Measurements from ENCODE around the gene SPECC1L.
"Not testable (repeated sequence)": the region's sequence is repeated elsewhere in the genome, so short reads cannot be mapped to it uniquely, and the experiment has no call there.

SPECC1L gene

GRCh38 chr22:24290459-24290858 is 19.8 kb downstream of the SPECC1L start:
- peaks cover 6% of the 10 kb centered on the region for H3K4me1 ChIP-seq (ENCODE audit: insufficient read depth, low read length)
- no peaks in the 10 kb centered on the region for H3K36me3 ChIP-seq (ENCODE audit: insufficient read depth, low read depth, low read length)
- H3K4me3 ChIP-seq (ENCODE audit: low read length), result no peak overlapping the region
- H3K27ac ChIP-seq (ENCODE audit: low read length), result no peak overlapping the region
- H3K9me3 ChIP-seq (ENCODE audit: insufficient read depth, low read depth, low read length), result no peaks in the 10 kb centered on the region
- no peaks in the 10 kb centered on the region for H3K27me3 ChIP-seq (ENCODE audit: insufficient read depth, low read length)
- no peak overlapping the region for H3K9ac ChIP-seq (ENCODE audit: low read depth, low read length)

GRCh38 chr22:24291515-24292201 is 21.0 kb downstream of the SPECC1L start:
- Histone ChIP-seq H3K4me1 (ENCODE audit: insufficient read depth, low read length) (peaks cover 4% of the 10 kb centered on the region), H3K9ac (ENCODE audit: low read depth, low read length) (no peak overlapping the region), H3K27me3 (ENCODE audit: insufficient read depth, low read length) (no peaks in the 10 kb centered on the region), H3K4me3 (ENCODE audit: low read length) (no peak overlapping the region), H3K9me3 (ENCODE audit: insufficient read depth, low read depth, low read length) (no peaks in the 10 kb centered on the region), H3K27ac (ENCODE audit: low read length) (no peak overlapping the region), H3K36me3 (ENCODE audit: insufficient read depth, low read depth, low read length) (no peaks in the 10 kb centered on the region)

DNA sequence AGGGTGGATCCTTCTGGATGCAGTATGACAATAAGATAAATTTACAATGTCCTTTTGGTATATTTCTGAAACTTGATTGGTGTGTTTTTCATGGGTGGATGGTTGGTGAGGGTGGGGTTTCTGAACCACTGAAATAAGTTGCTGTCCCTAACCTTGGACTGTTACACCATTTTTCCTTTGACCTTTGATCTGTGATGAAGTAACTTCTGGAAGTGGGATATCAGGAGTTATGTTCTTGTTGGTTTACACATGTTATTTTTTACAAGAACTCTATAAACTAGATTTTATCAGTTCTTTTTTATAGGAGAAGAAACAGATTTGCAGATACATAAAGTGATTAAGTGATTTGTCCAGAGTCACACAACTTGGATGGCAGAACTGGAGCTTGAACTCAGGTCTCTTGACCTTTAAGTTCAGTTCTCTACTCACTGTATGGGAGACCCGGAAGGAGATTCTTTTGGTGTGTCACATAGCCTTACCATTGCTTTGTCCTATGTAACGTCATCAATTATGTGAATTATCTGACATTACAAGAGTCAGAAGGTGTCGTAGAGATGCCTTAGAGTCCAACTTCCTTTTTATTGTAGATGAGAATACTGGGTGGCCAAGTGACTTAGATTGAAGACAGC is 21.7 kb downstream of the SPECC1L start:
- not testable (repeated sequence) for H3K27me3 ChIP-seq (ENCODE audit: insufficient read depth, low read length); H3K9me3 ChIP-seq (ENCODE audit: insufficient read depth, low read depth, low read length); H3K4me1 ChIP-seq (ENCODE audit: insufficient read depth, low read length); H3K36me3 ChIP-seq (ENCODE audit: insufficient read depth, low read depth, low read length); H3K9ac ChIP-seq (ENCODE audit: low read depth, low read length); H3K4me3 ChIP-seq (ENCODE audit: low read length); H3K27ac ChIP-seq (ENCODE audit: low read length)

DNA sequence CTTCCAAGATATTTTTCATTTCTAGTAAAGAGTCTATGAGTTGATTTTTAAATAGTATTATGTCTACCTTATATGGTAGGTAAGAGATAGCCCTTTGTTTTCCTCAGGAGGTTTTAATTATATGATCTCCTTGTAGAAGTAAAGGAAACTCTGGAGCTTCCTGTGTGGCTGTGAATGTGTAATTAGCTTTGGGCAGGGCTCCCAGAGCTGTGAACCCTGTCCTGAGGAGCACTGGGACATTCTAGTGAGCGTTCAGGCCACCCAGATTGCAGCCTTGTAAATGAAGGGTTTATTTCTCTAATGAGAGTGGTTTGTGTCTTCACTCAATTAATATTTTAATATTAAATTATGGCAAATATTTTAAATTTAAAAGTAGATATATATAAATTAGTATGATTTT is 24.3 kb downstream of the SPECC1L start:
- not testable (repeated sequence) for H3K9ac ChIP-seq (ENCODE audit: low read depth, low read length); H3K9me3 ChIP-seq (ENCODE audit: insufficient read depth, low read depth, low read length); H3K4me1 ChIP-seq (ENCODE audit: insufficient read depth, low read length); H3K4me3 ChIP-seq (ENCODE audit: low read length); H3K27me3 ChIP-seq (ENCODE audit: insufficient read depth, low read length); H3K36me3 ChIP-seq (ENCODE audit: insufficient read depth, low read depth, low read length); H3K27ac ChIP-seq (ENCODE audit: low read length)

DNA sequence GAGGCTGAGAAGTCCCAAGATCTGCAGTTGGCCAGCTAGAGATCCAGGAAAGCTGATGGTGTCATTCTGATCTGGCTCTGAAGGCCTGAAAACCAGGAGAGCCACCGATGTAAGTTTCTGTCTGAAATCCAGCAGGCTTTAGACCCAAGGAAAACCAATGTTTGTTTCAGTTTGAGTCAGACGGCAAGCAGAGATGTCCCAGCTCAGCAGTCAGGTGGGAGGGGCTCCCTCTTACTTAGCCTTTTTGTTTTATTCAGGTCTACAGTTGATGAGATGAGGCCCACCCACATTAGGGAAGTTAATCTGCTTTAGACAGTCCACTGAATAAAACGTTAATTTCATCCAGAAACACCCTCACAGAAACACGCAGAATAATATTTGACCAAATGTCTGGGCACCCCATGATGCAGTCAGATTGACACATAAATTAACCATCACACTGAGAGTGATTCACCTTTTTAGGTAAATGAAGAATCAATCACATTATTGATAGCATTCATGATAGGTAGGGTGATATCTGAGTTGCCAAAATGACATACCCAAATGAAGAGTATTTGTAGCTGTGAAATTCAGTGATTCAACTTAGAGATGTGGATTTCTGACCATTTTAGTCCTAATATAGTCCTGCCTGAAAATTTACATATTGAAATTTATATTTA is 28.0 kb downstream of the SPECC1L start:
- not testable (repeated sequence) for H3K4me1 ChIP-seq (ENCODE audit: insufficient read depth, low read length); H3K27ac ChIP-seq (ENCODE audit: low read length); H3K27me3 ChIP-seq (ENCODE audit: insufficient read depth, low read length); H3K9ac ChIP-seq (ENCODE audit: low read depth, low read length); H3K4me3 ChIP-seq (ENCODE audit: low read length); H3K9me3 ChIP-seq (ENCODE audit: insufficient read depth, low read depth, low read length)
- H3K36me3 ChIP-seq (ENCODE audit: insufficient read depth, low read depth, low read length), result peaks cover 17% of the 10 kb centered on the region

DNA sequence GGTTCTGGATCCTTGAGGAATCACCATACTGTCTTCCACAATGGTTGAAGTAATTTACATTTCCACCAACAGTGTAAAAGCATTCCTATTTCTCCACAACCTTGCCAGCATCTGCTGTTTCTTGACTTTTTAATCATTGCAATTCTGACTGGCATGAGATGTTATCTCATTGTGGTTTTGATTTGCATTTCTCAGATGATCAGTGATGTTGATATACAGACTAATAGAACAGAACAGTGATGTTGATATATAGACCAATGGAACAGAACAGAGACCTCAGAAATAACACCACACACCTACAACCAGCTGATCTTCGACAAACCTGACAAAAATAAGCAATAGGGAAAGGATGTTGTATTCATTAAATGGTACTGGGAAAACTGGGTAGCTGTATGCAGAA is 29.9 kb downstream of the SPECC1L start:
- not testable (repeated sequence) for H3K27me3 ChIP-seq (ENCODE audit: insufficient read depth, low read length); H3K4me3 ChIP-seq (ENCODE audit: low read length); H3K9me3 ChIP-seq (ENCODE audit: insufficient read depth, low read depth, low read length); H3K27ac ChIP-seq (ENCODE audit: low read length); H3K4me1 ChIP-seq (ENCODE audit: insufficient read depth, low read length); H3K9ac ChIP-seq (ENCODE audit: low read depth, low read length)
- H3K36me3 ChIP-seq (ENCODE audit: insufficient read depth, low read depth, low read length), result peaks cover 36% of the 10 kb centered on the region

- Histone ChIP-seq H3K9me3 (ENCODE audit: insufficient read depth, low read depth, low read length) (peaks cover 6% of the 10 kb centered on the region; the same call in 1 of the 2 replicates), H3K9ac (ENCODE audit: low read depth, low read length) (no peak overlapping the region), H3K27me3 (ENCODE audit: insufficient read depth, low read length) (no peaks in the 10 kb centered on the region), H3K4me3 (ENCODE audit: low read length) (no peak overlapping the region), H3K36me3 (ENCODE audit: insufficient read depth, low read depth, low read length) (peaks cover 51% of the 10 kb centered on the region), H3K27ac (ENCODE audit: low read length) (no peak overlapping the region), H3K4me1 (ENCODE audit: insufficient read depth, low read length) (no peaks in the 10 kb centered on the region)
These were observed 32.0 kb downstream of the SPECC1L start for GRCh38 chr22:24302591-24302990.

GRCh38 chr22:24303007-24303406 is 32.4 kb downstream of the SPECC1L start:
- Histone ChIP-seq H3K9ac (ENCODE audit: low read depth, low read length) (no peak overlapping the region), H3K9me3 (ENCODE audit: insufficient read depth, low read depth, low read length) (peaks cover 6% of the 10 kb centered on the region; the same call in 1 of the 2 replicates), H3K27me3 (ENCODE audit: insufficient read depth, low read length) (no peaks in the 10 kb centered on the region), H3K36me3 (ENCODE audit: insufficient read depth, low read depth, low read length) (peaks cover 51% of the 10 kb centered on the region), H3K4me3 (ENCODE audit: low read length) (no peak overlapping the region), H3K27ac (ENCODE audit: low read length) (no peak overlapping the region), H3K4me1 (ENCODE audit: insufficient read depth, low read length) (no peaks in the 10 kb centered on the region)

DNA sequence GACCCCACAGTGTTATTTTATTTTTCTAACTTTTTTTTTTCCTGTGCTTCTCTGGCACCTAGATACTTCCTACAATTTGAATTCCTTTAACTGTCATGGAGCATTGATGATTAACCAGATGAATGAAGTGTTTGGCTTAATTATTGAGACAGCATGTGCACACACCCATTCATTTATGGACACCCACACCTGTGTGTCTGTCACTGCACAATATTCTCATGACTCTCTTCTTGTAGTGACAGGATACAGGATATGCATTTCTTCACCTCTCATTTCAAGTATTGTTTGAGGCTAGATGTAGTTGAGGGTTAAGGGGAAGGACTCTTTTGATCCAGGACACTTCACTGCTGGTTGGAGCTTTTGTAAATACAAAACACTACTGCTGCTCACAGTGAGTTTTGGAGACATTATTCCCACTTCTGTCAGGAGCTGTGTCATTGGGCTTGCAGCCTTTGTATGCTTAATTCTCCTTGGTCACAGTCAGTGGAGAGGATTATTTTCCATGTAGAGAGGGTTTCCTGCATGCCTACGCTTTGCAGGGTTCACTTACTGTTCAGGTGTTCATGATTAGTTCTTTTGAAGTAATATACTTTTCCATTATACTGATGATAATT is 33.5 kb downstream of the SPECC1L start:
- no peak overlapping the region for H3K27ac ChIP-seq (ENCODE audit: low read length)
- no peaks in the 10 kb centered on the region for H3K27me3 ChIP-seq (ENCODE audit: insufficient read depth, low read length)
- no peak overlapping the region for H3K9ac ChIP-seq (ENCODE audit: low read depth, low read length)
- peaks cover 6% of the 10 kb centered on the region; the same call in 1 of the 2 replicates for H3K9me3 ChIP-seq (ENCODE audit: insufficient read depth, low read depth, low read length)
- no peaks in the 10 kb centered on the region for H3K4me1 ChIP-seq (ENCODE audit: insufficient read depth, low read length)
- peaks cover 51% of the 10 kb centered on the region for H3K36me3 ChIP-seq (ENCODE audit: insufficient read depth, low read depth, low read length)
- no peak overlapping the region for H3K4me3 ChIP-seq (ENCODE audit: low read length)

GRCh38 chr22:24305260-24305692 is 34.6 kb downstream of the SPECC1L start:
- Histone ChIP-seq H3K9ac (ENCODE audit: low read depth, low read length) (no peak overlapping the region), H3K4me3 (ENCODE audit: low read length) (no peak overlapping the region), H3K9me3 (ENCODE audit: insufficient read depth, low read depth, low read length) (peaks cover 6% of the 10 kb centered on the region; the same call in 1 of the 2 replicates), H3K27ac (ENCODE audit: low read length) (no peak overlapping the region), H3K4me1 (ENCODE audit: insufficient read depth, low read length) (no peaks in the 10 kb centered on the region), H3K36me3 (ENCODE audit: insufficient read depth, low read depth, low read length) (peaks cover 57% of the 10 kb centered on the region), H3K27me3 (ENCODE audit: insufficient read depth, low read length) (no peaks in the 10 kb centered on the region)

DNA sequence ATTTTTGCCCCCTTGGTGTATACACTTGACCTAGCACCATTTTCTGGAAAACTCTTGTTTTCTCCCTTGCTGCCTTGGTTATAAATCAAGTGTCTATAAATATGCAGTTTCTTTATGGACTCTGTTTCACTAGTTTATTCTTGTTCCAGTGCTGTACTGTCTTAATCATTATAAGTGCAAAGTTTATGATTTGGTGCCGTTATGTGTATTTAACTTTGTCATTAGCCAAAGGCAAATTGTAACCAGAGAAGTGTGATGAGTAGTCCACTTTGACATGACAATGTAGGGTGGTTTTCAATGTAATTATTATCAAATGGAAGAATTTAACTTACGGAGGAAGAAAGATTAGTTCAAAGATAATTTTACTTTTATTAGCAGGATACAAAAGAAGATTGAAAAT is 40.3 kb downstream of the SPECC1L start:
- H3K9ac ChIP-seq (ENCODE audit: low read depth, low read length), result no peak overlapping the region
- peaks cover 60% of the 10 kb centered on the region for H3K36me3 ChIP-seq (ENCODE audit: insufficient read depth, low read depth, low read length)
- H3K27ac ChIP-seq (ENCODE audit: low read length), result no peak overlapping the region
- H3K27me3 ChIP-seq (ENCODE audit: insufficient read depth, low read length), result no peaks in the 10 kb centered on the region
- H3K9me3 ChIP-seq (ENCODE audit: insufficient read depth, low read depth, low read length), result no peaks in the 10 kb centered on the region
- no peaks in the 10 kb centered on the region for H3K4me1 ChIP-seq (ENCODE audit: insufficient read depth, low read length)
- H3K4me3 ChIP-seq (ENCODE audit: low read length), result no peak overlapping the region
